K562 (cell line): ENCODE data around the gene KIF26B. TPM values are rescaled to one million over a fixed set of nuclear protein-coding genes. Genes with fewer than 3 reads are reported as not detected.

Experiments used
- ATAC-seq: fragments of 200-7000 bp; cut with Tn5 transposase; 3 replicates; pipeline ENCODE4 v1.9.1; 2020; ENCODE audit warnings: moderate library complexity
- BruUV-seq: library from RNA; stranded (reverse); fragments of 400-500 nt; replicated peaks from 2 replicates; lab custom pipeline; 2021; lab: Mats Ljungman, UMichigan
- CTCF ChIA-PET: fragments of 300-600 bp; formaldehyde crosslinking; extraction: SDS; loops from one replicate; lab custom pipeline; 2021; ENCODE audit warnings: low intra/inter-chr PET ratio; lab: Yijun Ruan, JAX
- POLR2A ChIA-PET: fragments of 300-600, 350-650 bp; sonication (Branson Sonifier 250); formaldehyde crosslinking; extraction: SDS; loops from one replicate; lab custom pipeline; 2021; ENCODE audit warnings: antibody characterized with exemption, inconsistent platforms; lab: Yijun Ruan, JAX
- DNase-seq, 4 experiments: peaks; one replicate each; pipeline versions ENCODE4 v3.0.0 to v3.0.0-alpha.2; 2011 to 2018; ENCODE audit warnings: low spot score in 3 of 4, mixed read lengths in 3 of 4; ENCODE audit errors: extremely low read depth in 1 of 4
- FAIRE-seq: peaks from 2 replicates; lab custom pipeline; 2011; peaks lifted over from hg19 to GRCh38; lab: Jason Lieb, UNC
- H2AFZ ChIP-seq: 2 replicates; pipeline ENCODE4 v1.6.0; 2011; ENCODE audit warnings: low read depth, low read length, control low read depth, inconsistent platforms
- H3K27ac ChIP-seq: fragments of 200-600 bp; 3 replicates; pipeline ENCODE4 v1.8.0; 2011; ENCODE audit warnings: low read depth, mild to moderate bottlenecking, control low read depth, inconsistent platforms, low read length, moderate library complexity, mixed read lengths; ENCODE audit errors: extremely low read depth
- H3K27me3 ChIP-seq, 2 experiments: fragments of 300-600 bp in 1 of 2; 2 replicates in 1 of 2; 3 replicates in 1 of 2; pipeline versions ENCODE4 v1.6.0 to v1.8.0; 2011; ENCODE audit warnings: inconsistent platforms in 2 of 2, low read length in 2 of 2, mild to moderate bottlenecking in 1 of 2, mixed read lengths in 1 of 2, moderate library complexity in 1 of 2; ENCODE audit not compliant: control insufficient read depth in 2 of 2, insufficient read depth in 2 of 2
- H3K36me3 ChIP-seq: fragments of 300-600 bp; 3 replicates; pipeline ENCODE4 v1.8.0; 2011; ENCODE audit warnings: mild to moderate bottlenecking, low read length, inconsistent platforms; ENCODE audit not compliant: control insufficient read depth, insufficient read depth
- H3K4me1 ChIP-seq, 2 experiments: fragments of 200-600 bp in 1 of 2; replicated peaks in 1 of 2; 2 replicates in 1 of 2; 3 replicates in 1 of 2; pipeline versions ENCODE4 v1.5.1 to v1.8.0; 2011; ENCODE audit warnings: inconsistent platforms in 2 of 2, low read length in 2 of 2, mild to moderate bottlenecking in 1 of 2, mixed read lengths in 1 of 2, moderate library complexity in 1 of 2; ENCODE audit not compliant: control insufficient read depth in 2 of 2, insufficient read depth in 2 of 2
- H3K4me2 ChIP-seq: 2 replicates; pipeline ENCODE4 v1.6.1; 2011; ENCODE audit warnings: low read length, control low read depth, inconsistent platforms, mixed read lengths; ENCODE audit not compliant: insufficient read depth
- H3K4me3 ChIP-seq: fragments of 200-600 bp; sonication (generic), shearing (Covaris generic); 2 replicates; pipeline ENCODE4 v1.5.1; 2016; ENCODE audit warnings: control low read depth, inconsistent platforms
- H3K79me2 ChIP-seq: fragments of 200-600 bp; 3 replicates; pipeline ENCODE4 v1.8.0; 2011; ENCODE audit warnings: low read length, inconsistent platforms; ENCODE audit not compliant: control insufficient read depth, insufficient read depth
- H3K9ac ChIP-seq, 2 experiments: 2 replicates each; pipeline versions ENCODE4 v1.6.0 to v1.6.1; 2011; ENCODE audit warnings: low read depth in 2 of 2, low read length in 2 of 2, control low read depth in 1 of 2, inconsistent platforms in 1 of 2, mild to moderate bottlenecking in 1 of 2, mixed read lengths in 1 of 2; ENCODE audit not compliant: insufficient read depth in 1 of 2
- H3K9me1 ChIP-seq: one replicate; pipeline ENCODE4 v1.6.0; 2011; ENCODE audit warnings: inconsistent platforms, mild to moderate bottlenecking, low read length, moderate library complexity; ENCODE audit not compliant: control insufficient read depth, insufficient read depth
- H3K9me3 ChIP-seq: replicated peaks from 2 replicates; pipeline ENCODE4 v1.5.1; 2011; ENCODE audit warnings: low read depth, low read length, inconsistent platforms; ENCODE audit not compliant: control insufficient read depth, insufficient read depth
- H4K20me1 ChIP-seq: replicated peaks from 2 replicates; pipeline ENCODE4 v1.6.1; 2011; ENCODE audit warnings: low read length, inconsistent platforms, mixed read lengths; ENCODE audit not compliant: control insufficient read depth, insufficient read depth
- ARHGAP35 ChIP-seq: fragments of 450-650 bp; IDR thresholded peaks from 2 replicates; pipeline ENCODE4 v1.6.1; 2018; ENCODE audit not compliant: partially characterized antibody
- C11orf30 ChIP-seq: fragments of 450-650 bp; IDR thresholded peaks from 2 replicates; pipeline ENCODE4 v1.6.1; 2016; ENCODE audit warnings: low read depth, mild to moderate bottlenecking
- DACH1 ChIP-seq: fragments of 450-650 bp; IDR thresholded peaks from 2 replicates; pipeline ENCODE4 v1.6.1; 2018; ENCODE audit not compliant: partially characterized antibody
- GTF2E2 ChIP-seq: fragments of 200-800 bp; sonication (Bioruptor generic); IDR thresholded peaks from 2 replicates; pipeline ENCODE4 v1.6.1; 2016; ENCODE audit warnings: missing genetic modification characterization, missing compliant biosample characterization
- HMGN3 ChIP-seq: IDR thresholded peaks from 2 replicates; pipeline ENCODE4 v1.6.1; 2011; ENCODE audit warnings: borderline replicate concordance, low read depth, mild to moderate bottlenecking, mixed read lengths, low read length; ENCODE audit not compliant: insufficient read length; ENCODE audit errors: extremely low read depth
- KAT8 ChIP-seq: fragments of 450-650 bp; IDR thresholded peaks from 2 replicates; pipeline ENCODE4 v1.6.1; 2016; ENCODE audit warnings: low read depth, mild to moderate bottlenecking
- MXD1 ChIP-seq: fragments of 250-450 bp; sonication (Bioruptor Pico); IDR thresholded peaks from 2 replicates; pipeline ENCODE4 v1.8.0; 2021; ENCODE audit warnings: borderline replicate concordance, mild to moderate bottlenecking, moderate library complexity; ENCODE audit not compliant: poor library complexity, severe bottlenecking
- NFE2 ChIP-seq: IDR thresholded peaks from 2 replicates; pipeline ENCODE4 v1.6.1; 2014; ENCODE audit warnings: antibody characterized with exemption, low read depth
- PRMT5 ChIP-seq: sonication (generic); formaldehyde crosslinking; IDR thresholded peaks from 2 replicates; pipeline ENCODE4 v1.5.0; 2020; ENCODE audit warnings: missing genetic modification reagents
- SMAD1 ChIP-seq: fragments of 150-350 bp; IDR thresholded peaks from 2 replicates; pipeline ENCODE4 v1.6.1; 2014; ENCODE audit warnings: low read length, low read depth; ENCODE audit not compliant: partially characterized antibody
- TFAM ChIP-seq: fragments of 250-450 bp; sonication (Bioruptor Pico); conservative IDR thresholded peaks from 2 replicates; pipeline ENCODE4 v1.5.0; 2021; ENCODE audit warnings: mild to moderate bottlenecking, moderate library complexity
- U2AF1 ChIP-seq: fragments of 200-400 bp; formaldehyde crosslinking; optimal IDR thresholded peaks from 2 replicates; pipeline ENCODE3; 2017; ENCODE audit warnings: mild to moderate bottlenecking, low read depth, low read length, moderate library complexity
- USF2 ChIP-seq: sonication (generic); formaldehyde crosslinking; IDR thresholded peaks from 2 replicates; pipeline ENCODE4 v1.5.0; 2020; ENCODE audit warnings: missing genetic modification reagents
- ZHX1 ChIP-seq: fragments of 150-350 bp; conservative IDR thresholded peaks from 2 replicates; pipeline ENCODE4 v1.6.1; 2014; ENCODE audit warnings: low read length
- ZNF398 ChIP-seq: fragments of 250-450 bp; sonication (Bioruptor Pico); IDR thresholded peaks from 2 replicates; pipeline ENCODE4 v1.8.0; 2021; ENCODE audit warnings: moderate library complexity, mild to moderate bottlenecking, inconsistent platforms
- ZNF511 ChIP-seq: sonication (generic); formaldehyde crosslinking; IDR thresholded peaks from 2 replicates; pipeline ENCODE4 v1.8.0; 2022; ENCODE audit warnings: mild to moderate bottlenecking, missing genetic modification reagents
- WGBS: fragments of 100-300 bp; shearing (Covaris generic); methylation state at CpG from one replicate; pipeline ENCODE4 v1.1.6; 2016; ENCODE audit warnings: low coverage, mixed read lengths; ENCODE audit not compliant: insufficient coverage; ENCODE audit errors: missing lambda C conversion rate; 5-methylcytosine and 5-hydroxymethylcytosine counted together
- in situ Hi-C: fragments of 300-500 bp; cut with MboI; formaldehyde crosslinking; loops from 4 replicates; pipeline ENCODE4 v1.15.0; 2018; ENCODE audit warnings: inconsistent platforms, mixed read lengths
- intact Hi-C: fragments of 100-400 bp; cut with micrococcal nuclease; formaldehyde crosslinking; loops from 2 replicates; pipeline ENCODE4 v1.14.2; 2022
- polyA plus RNA-seq, 8 experiments: library from polyadenylated mRNA; depleted of rRNA in 4 of 8; stranded (reverse) in 5 of 8; unstranded in 3 of 8; fragments of >200 nt; fragmentation: Nextera tagmentation in 2 of 8; fragmentation: Illumina TruSeq in 1 of 8; extraction: Ambion mirVana in 2 of 8; extraction: Trizol in 1 of 8; gene quantifications; 2 replicates each; pipeline versions ENCODE4 v1.2.1 to v1.2.3, GENCODE V29; 2011 to 2014; ENCODE audit warnings: inconsistent platforms in 1 of 8, missing spikeins in 1 of 8
- total RNA-seq, 7 experiments: library from RNA; depleted of rRNA in 6 of 7; stranded (reverse); fragments of >200 nt in 6 of 7; fragmentation: Illumina TruSeq in 2 of 7; extraction: Trizol in 2 of 7; gene quantifications; 2 replicates each; pipeline versions ENCODE4 v1.2.1 to v1.2.3, GENCODE V29; 2011 to 2021; ENCODE audit warnings: low replicate concordance in 1 of 7

The KIF26B gene
- total and polyA plus RNA-seq, 9 of the 15 experiments (the other 6 are each of a cell fraction or from before 2014, with no cell fraction given), result 0.02 to 0.08 (median 0.03) TPM; not detected in 6

GRCh38 chr1:245332513-245332912 lies 177.7 kb downstream of the KIF26B start:
- FAIRE-seq (no peak), DNase-seq (no peak)
- intact Hi-C loops, result no loop called here
- no peak for TF ChIP-seq ZNF511 (CRISPR knock-in tag)
- TF ChIP-seq SMAD1, result no peak
- no peak for TF ChIP-seq ARHGAP35
- no peak for TF ChIP-seq ZHX1
- no peak for TF ChIP-seq HMGN3
- TF ChIP-seq U2AF1, result no peak
- TF ChIP-seq C11orf30, result no peak
- TF ChIP-seq USF2 (CRISPR knock-in tag), result no peak
- no peak for TF ChIP-seq TFAM (CRISPR knock-in tag)
- no peak for TF ChIP-seq KAT8
- no peak for TF ChIP-seq PRMT5
- TF ChIP-seq DACH1, result no peak
- no peak for TF ChIP-seq NFE2
- TF ChIP-seq GTF2E2 (tag), result no peak
- no peak for TF ChIP-seq ZNF398 (CRISPR knock-in tag)
- TF ChIP-seq MXD1 (CRISPR knock-in tag), result no peak

More at GRCh38 chr1:245332513-245332912, 177.7 kb downstream of the KIF26B start:
- in situ Hi-C loops, result no loop called here
- no TSS peak for BruUV-seq
- H3K36me3 ChIP-seq, result no peaks in the 10 kb centered on the region
- no peaks in the 10 kb centered on the region for H3K9me1 ChIP-seq
- H3K4me3 ChIP-seq, result no peak overlapping the region
- H3K27ac ChIP-seq, result no peak overlapping the region
- ATAC-seq, result no peak
- H4K20me1 ChIP-seq, result 0 out of 2 replicates have a peak, but pooled peaks cover 3% of the 10 kb centered on the region
- peaks cover 50 to 76% of the 10 kb centered on the region in 2 experiments for H3K27me3 ChIP-seq
- 3% methylated on average over 6 of the region's 6 CpGs for WGBS
- H3K79me2 ChIP-seq, result no peaks in the 10 kb centered on the region
- H3K4me1 ChIP-seq, result peaks cover 2 to 11% of the 10 kb centered on the region in 2 experiments; a peak in 4 of 5 replicates
- H3K9ac ChIP-seq, result no peak overlapping the region
- no peak overlapping the region for H3K4me2 ChIP-seq
- CTCF ChIA-PET, result no interaction called here
- POLR2A ChIA-PET, result no interaction called here
- no peaks in the 10 kb centered on the region for H3K9me3 ChIP-seq
- no peak overlapping the region for H2AFZ ChIP-seq
